Effector memory CD4-positive, alpha-beta T cell (primary cell): ENCODE results near the gene SIRT3.
A peak's percentile ranks its signal among the peaks of the same experiment; 100 is the strongest.

Source experiments
- DNase-seq, 3 donors: peaks; one replicate each; pipeline ENCODE4 v3.0.0-alpha.2; 2020
- H3K27ac ChIP-seq: 2 replicates; pipeline ENCODE4 v1.7.0; 2013; ENCODE audit warnings: mild to moderate bottlenecking, low read length, moderate library complexity; ENCODE audit not compliant: insufficient read depth, poor library complexity, severe bottlenecking
- H3K27me3 ChIP-seq: replicated peaks from 2 replicates; pipeline ENCODE4 v1.7.0; 2013; ENCODE audit warnings: mild to moderate bottlenecking, low read length; ENCODE audit not compliant: insufficient read depth, control insufficient read depth, poor library complexity, severe bottlenecking
- H3K36me3 ChIP-seq: 2 replicates; pipeline ENCODE4 v1.7.0; 2013; ENCODE audit warnings: mild to moderate bottlenecking, low read length, moderate library complexity; ENCODE audit not compliant: control insufficient read depth, insufficient read depth
- H3K4me1 ChIP-seq: 2 replicates; pipeline ENCODE4 v1.7.0; 2013; ENCODE audit warnings: low read length, mild to moderate bottlenecking; ENCODE audit not compliant: control insufficient read depth, insufficient read depth, poor library complexity, severe bottlenecking
- H3K4me3 ChIP-seq: 2 replicates; pipeline ENCODE4 v1.7.0; 2013; ENCODE audit warnings: low read length, low read depth, mild to moderate bottlenecking; ENCODE audit not compliant: insufficient read depth, poor library complexity, severe bottlenecking
- H3K9me3 ChIP-seq: 2 replicates; pipeline ENCODE4 v1.7.0; 2013; ENCODE audit warnings: mild to moderate bottlenecking, low read length, moderate library complexity; ENCODE audit not compliant: control insufficient read depth
- total RNA-seq, 3 donors: gene quantifications; one replicate each; lab custom pipeline; 2026; lab: John Stamatoyannopoulos, UW

Gene SIRT3
- 12.3 to 15.8 (median 14.1) reads per million in 3 donors for total RNA-seq

GRCh38 chr11:235997-236773 lies at the start of gene SIRT3:
SIRT3 (minus strand) TSS chr11:236342; CDS start chr11:236328, 14 bp downstream.
- Histone ChIP-seq H3K4me3 (peak within 1 kb of the TSS; percentile 89), H3K27me3 (no peaks in the 10 kb centered on the region)
- peak; percentile 81 to 86 (median 84) for DNase-seq

GRCh38 chr11:285894-286220 lies 49.7 kb upstream of the SIRT3 start:
- H3K4me1 ChIP-seq = peaks cover 30% of the 10 kb centered on the region
- no peaks in the 10 kb centered on the region for H3K27me3 ChIP-seq
- H3K27ac ChIP-seq = no peak overlapping the region
- peaks cover 7% of the 10 kb centered on the region for H3K36me3 ChIP-seq
- H3K9me3 ChIP-seq = no peaks in the 10 kb centered on the region
- no peak for DNase-seq
- H3K4me3 ChIP-seq = no peak overlapping the region

More at GRCh38 chr11:235997-236773, at the start of gene SIRT3:
- peaks cover 14% of the 10 kb centered on the region for H3K4me1 ChIP-seq
- H3K9me3 ChIP-seq = no peaks in the 10 kb centered on the region
- peak within 1 kb of the TSS; percentile 99 for H3K27ac ChIP-seq
- peaks cover 23% of the 10 kb centered on the region for H3K36me3 ChIP-seq

- DNase-seq = no peak
- peaks cover 3% of the 10 kb centered on the region for H3K36me3 ChIP-seq
- no peak overlapping the region for H3K27ac ChIP-seq
- no peaks in the 10 kb centered on the region for H3K9me3 ChIP-seq
- no peak overlapping the region for H3K4me3 ChIP-seq
- H3K4me1 ChIP-seq = peaks cover 36% of the 10 kb centered on the region
- H3K27me3 ChIP-seq = no peaks in the 10 kb centered on the region
These were observed 49.1 kb upstream of the SIRT3 start for GRCh38 chr11:285021-285893.

GRCh38 chr11:284105-285020 lies 48.2 kb upstream of the SIRT3 start:
- no peak overlapping the region for H3K4me3 ChIP-seq
- H3K36me3 ChIP-seq = no peaks in the 10 kb centered on the region
- no peak for DNase-seq
- no peaks in the 10 kb centered on the region for H3K27me3 ChIP-seq
- no peak overlapping the region for H3K27ac ChIP-seq
- peaks cover 43% of the 10 kb centered on the region for H3K4me1 ChIP-seq
- H3K9me3 ChIP-seq = no peaks in the 10 kb centered on the region

GRCh38 chr11:283405-284104 lies 47.4 kb upstream of the SIRT3 start:
- DNase-seq = no peak
- H3K36me3 ChIP-seq = no peaks in the 10 kb centered on the region
- H3K4me1 ChIP-seq = peaks cover 51% of the 10 kb centered on the region
- no peaks in the 10 kb centered on the region for H3K27me3 ChIP-seq
- no peaks in the 10 kb centered on the region for H3K9me3 ChIP-seq
- H3K4me3 ChIP-seq = no peak overlapping the region
- H3K27ac ChIP-seq = no peak overlapping the region

GRCh38 chr11:282630-283360 lies 46.7 kb upstream of the SIRT3 start:
- H3K27me3 ChIP-seq = no peaks in the 10 kb centered on the region
- no peak for DNase-seq

GRCh38 chr11:282171-282570 lies 46.0 kb upstream of the SIRT3 start:
- Histone ChIP-seq H3K4me3 (peak overlapping the region; percentile 63), H3K9me3 (no peaks in the 10 kb centered on the region), H3K27me3 (no peaks in the 10 kb centered on the region), H3K36me3 (no peaks in the 10 kb centered on the region), H3K27ac (no peak overlapping the region), H3K4me1 (peaks cover 53% of the 10 kb centered on the region)
- no peak for DNase-seq

More at GRCh38 chr11:282630-283360, 46.7 kb upstream of the SIRT3 start:
- H3K36me3 ChIP-seq = no peaks in the 10 kb centered on the region
- no peak overlapping the region for H3K27ac ChIP-seq
- H3K4me1 ChIP-seq = peaks cover 53% of the 10 kb centered on the region
- no peaks in the 10 kb centered on the region for H3K9me3 ChIP-seq
- no peak overlapping the region for H3K4me3 ChIP-seq

GRCh38 chr11:281486-282161 lies 45.5 kb upstream of the SIRT3 start:
- Histone ChIP-seq H3K27ac (peak overlapping the region; percentile 39), H3K27me3 (no peaks in the 10 kb centered on the region), H3K36me3 (no peaks in the 10 kb centered on the region), H3K9me3 (no peaks in the 10 kb centered on the region), H3K4me1 (peaks cover 53% of the 10 kb centered on the region), H3K4me3 (peak overlapping the region; percentile 63)
- no peak for DNase-seq
